HG02885 (cell line): ENCODE results near the gene CLEC12A.
"Not testable (repeated sequence)": the region's sequence is repeated elsewhere in the genome, so short reads cannot be mapped to it uniquely, and the experiment has no call there.

Experiments used
- ATAC-seq: cut with Tn5 transposase; IDR thresholded peaks from one replicate; pipeline ENCODE4 v1.9.1; 2021; ENCODE audit warnings: mild to moderate bottlenecking; ENCODE audit not compliant: unreplicated experiment, poor library complexity

CLEC12A gene

DNA sequence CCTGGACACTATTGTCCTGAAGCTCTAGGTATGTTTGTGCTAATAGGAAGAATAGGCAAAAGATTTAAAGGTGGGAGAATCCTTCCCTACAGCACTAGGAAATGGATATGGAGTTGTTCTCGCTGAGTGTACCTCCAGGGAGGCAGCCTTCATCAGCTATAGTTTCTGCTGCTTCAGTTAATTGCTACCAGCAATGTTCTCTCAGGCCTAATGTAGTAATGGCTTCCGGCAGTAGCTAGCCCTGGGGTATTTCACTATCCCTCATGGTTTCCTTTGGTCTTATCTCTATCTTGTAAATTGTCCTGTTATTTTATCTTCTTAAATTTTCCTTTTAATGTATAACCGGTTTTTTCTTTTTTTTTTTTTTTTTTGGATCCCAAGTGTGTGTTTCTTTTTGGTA, 9.3 kb upstream of the CLEC12A start:
- no peak for ATAC-seq

DNA sequence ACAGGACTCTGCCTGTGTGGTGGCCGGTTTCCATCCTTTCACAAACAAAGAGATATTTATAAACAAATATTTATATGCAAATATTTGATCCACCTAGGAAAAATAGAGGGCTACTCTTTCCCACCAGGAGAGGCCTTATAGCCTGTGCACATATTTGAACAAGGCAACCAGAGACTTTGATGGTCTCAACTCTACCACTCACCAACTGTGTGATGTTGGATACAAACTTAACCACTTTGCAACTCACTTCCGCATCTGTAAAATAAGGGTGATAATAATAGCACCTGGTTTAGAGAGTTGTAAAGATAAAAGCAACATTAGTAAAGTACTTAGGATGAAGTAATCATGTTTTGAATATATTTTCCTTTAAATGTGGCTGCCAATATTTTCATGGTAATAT, 1.5 kb upstream of the CLEC12A start:
- ATAC-seq: no peak

GRCh38 chr12:9973949-9974348, 2.7 kb downstream of the CLEC12A start:
- ATAC-seq: no peak

GRCh38 chr12:9974731-9975130, 3.5 kb downstream of the CLEC12A start:
- not testable (repeated sequence) for ATAC-seq

DNA sequence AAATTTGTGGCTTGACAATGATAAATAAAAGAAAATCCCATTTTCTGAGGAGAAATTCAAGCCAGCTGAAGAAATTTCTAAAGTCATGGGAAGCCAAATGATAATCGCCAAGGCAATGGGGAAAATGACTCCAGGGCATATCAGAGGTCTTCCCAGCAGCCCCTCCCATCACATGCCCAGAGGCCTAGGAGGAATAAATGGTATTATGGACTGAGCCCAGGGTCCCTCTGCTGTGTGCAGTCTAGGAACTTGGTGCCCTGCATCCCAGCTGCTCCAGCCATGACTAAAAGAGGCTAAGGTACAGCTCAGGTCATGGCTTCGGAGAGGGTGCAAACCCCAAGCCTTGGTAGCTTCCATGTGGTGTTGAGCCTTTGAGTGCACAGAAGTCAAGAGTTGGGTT, 4.4 kb downstream of the CLEC12A start:
- ATAC-seq: no peak

DNA sequence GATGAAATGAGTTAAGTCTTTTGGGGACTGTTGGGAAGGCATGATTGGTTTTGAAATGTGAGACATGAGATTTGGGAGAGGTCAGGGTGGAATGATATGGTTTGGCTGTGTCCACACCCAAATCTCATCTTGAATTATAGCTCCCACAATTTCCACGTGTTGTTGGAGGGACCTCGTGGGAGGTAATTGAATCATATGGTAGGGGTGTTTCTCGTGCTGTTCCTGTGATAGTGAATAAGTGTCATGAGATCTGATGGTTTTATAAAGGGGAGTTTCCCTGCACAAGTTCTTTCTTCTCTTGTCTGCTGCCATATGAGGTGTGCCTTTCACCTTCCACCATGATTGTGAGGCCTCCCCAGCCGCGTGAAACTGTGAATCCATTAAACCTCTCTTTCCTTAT, 5.4 kb downstream of the CLEC12A start:
- not testable (repeated sequence) for ATAC-seq

DNA sequence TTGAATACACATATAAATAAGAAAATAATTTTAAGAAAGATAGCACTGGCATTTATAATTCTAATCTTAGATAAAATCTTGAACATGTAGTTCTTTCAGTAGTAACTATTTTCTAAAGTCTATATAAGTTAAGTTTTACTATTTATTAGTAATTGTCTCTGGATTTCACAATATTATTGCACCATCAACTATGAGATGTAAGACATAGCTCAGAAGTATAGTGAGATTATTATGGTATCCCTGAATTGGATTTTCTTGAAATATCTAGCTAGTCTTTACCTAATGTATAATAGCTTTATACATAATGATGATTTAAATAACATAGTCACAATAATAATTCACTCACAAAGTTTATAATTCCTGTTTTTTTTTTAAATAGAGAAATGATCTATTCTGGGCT, 6.7 kb downstream of the CLEC12A start:
- no peak for ATAC-seq

DNA sequence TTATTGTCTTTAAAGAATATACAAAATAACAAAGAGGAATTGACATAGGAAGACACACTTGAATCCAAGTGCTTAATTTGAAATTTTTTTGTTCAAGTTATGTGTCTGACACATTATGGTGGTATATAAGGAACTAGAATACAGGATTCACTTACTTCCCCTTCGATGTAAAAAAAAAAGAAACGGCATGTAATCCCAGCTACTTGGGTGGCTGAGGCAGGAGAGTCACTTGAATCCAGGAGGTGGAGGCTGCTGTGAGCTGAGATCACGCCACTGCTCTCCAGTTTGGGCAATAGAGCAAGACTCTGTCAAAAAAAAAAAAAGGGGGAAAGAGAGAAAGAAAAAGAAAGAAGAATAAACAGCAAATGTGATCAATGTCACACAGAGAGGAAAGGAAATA, 8.9 kb downstream of the CLEC12A start:
- ATAC-seq: no peak

DNA sequence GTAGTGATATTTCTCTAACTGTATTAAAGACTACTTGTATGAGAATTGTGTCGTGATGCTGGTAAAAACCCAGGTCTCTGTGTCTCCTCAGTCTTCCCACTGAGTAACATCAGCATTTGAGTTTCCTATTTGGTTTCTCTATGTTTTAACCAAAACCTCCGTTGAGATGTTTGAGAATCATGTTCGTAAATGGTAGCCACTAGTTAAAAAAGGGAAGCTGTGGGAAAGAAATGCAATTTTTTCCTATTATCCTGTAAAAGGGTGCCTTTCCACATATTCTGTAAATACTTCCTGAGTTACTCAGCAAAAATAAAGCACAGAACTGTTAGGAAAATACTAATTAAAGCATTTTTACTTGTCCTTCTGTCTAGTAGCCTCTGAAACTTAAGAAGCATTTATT, 20.7 kb downstream of the CLEC12A start:
- ATAC-seq: no peak

GRCh38 chr12:9992296-9992695, 21.1 kb downstream of the CLEC12A start:
- ATAC-seq: no peak

GRCh38 chr12:9999016-9999415, 27.8 kb downstream of the CLEC12A start, which contains the start of gene CLEC1B:
CLEC1B (minus strand) TSS chr12:9999121; CDS start chr12:9999100, 21 bp downstream.
- no peak for ATAC-seq

- no peak for ATAC-seq
Observed at GRCh38 chr12:10001171-10001776, 30.1 kb downstream of the CLEC12A start.

DNA sequence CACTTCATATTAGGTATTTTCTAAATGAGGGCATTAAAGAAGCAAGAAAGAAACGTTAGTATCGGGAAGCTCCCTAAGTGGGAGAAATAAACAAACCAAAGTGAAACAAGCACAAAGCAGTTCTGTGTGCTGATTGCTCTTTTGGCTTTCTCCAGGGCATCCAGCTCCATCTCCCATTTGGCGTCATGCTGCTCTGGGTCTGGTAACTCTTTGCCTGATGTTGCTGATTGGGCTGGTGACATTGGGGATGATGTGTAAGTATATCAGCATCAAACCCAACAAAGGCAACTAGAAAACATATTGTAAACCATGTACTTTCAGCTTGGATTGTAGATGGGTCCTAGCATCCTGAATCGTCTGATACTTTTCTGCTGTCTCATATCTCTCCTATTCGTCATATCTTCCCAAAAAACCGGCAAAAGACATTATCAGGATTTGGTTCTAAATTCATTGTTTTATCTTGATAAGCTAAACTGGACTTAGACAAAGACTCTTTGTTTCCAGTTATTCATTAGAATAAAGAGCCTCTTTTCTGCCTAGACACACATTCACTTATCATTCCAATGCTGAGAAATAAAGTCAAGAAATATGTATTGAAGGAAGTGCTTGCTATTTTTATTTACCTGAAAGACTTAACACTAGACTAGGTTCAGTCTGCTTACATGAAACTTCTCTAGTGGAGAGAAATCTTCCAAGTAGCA, 41.6 kb downstream of the CLEC12A start:
- ATAC-seq: no peak

DNA sequence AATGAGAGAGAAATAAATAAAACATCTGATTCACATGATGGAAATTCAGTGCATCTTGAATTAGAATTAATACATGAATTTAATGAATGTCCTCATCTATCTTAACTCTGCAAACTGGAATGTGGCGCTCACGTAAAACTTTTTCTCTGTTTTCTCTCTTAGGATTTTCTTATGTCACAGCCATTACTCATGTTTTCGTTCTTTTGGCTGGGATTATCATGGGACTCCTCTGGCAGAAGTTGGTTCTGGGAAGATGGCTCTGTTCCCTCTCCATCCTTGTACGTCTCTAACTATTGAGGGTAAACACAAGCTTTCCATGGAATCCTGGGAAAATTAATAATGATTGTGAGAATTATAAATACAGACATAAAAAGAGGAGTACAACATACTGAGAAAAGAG, 44.2 kb downstream of the CLEC12A start:
- no peak for ATAC-seq

DNA sequence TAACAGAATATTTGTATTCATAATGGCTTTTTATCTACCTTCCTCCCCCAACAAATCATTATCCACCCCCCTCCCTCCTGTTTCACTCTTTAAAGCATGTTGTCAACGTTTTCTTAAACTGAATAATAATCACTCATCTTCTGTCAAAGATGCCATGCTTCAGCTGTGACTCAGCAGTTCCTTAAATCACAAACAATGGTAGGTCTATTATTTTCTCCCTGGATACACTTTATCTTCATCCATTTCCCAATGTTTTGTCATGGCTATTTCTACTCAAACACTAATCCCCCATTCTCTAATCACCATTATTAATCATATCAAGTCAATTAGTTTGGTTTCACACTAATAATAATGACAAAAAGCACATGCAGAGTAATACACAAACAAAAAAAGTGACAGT, 45.7 kb downstream of the CLEC12A start:
- ATAC-seq: no peak

DNA sequence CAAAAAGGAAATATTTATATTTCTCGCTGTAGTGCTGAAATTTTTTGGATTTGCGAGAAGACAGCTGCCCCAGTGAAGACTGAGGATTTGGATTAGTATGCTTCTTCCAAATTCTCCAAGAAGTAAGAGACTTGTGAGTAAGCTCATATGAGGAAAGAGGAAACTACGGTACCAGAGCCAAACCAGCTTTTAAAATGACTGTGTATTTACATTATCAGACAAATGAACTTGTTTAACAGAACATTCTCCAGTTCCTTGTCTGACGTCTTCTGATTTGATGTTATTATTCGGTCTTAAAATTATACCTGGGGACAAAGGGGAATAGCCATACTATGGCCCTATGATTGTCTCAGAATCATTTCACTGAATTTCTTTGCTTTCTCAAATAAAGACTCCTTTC, 47.2 kb downstream of the CLEC12A start:
- no peak for ATAC-seq

DNA sequence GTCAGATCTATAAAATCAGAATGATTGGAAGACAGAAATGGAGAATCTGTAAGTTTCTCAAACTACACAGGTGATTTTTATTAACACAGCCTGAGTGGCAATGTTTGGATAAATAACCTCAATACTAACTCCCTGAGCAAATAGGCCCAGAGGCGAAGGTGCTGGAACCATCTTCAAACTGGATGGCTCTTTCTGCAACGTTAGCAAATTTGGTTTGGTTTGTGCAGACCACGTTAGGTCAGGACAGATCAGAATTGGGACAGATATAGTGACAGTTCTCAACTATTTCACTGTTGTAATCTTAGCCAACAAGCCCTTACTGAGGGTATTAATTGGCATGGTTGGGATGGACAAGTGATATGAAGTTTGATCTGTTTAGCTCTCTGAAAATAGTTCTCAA, 50.1 kb downstream of the CLEC12A start:
- no peak for ATAC-seq

GRCh38 chr12:10025236-10025635, 54.0 kb downstream of the CLEC12A start:
- ATAC-seq: no peak

DNA sequence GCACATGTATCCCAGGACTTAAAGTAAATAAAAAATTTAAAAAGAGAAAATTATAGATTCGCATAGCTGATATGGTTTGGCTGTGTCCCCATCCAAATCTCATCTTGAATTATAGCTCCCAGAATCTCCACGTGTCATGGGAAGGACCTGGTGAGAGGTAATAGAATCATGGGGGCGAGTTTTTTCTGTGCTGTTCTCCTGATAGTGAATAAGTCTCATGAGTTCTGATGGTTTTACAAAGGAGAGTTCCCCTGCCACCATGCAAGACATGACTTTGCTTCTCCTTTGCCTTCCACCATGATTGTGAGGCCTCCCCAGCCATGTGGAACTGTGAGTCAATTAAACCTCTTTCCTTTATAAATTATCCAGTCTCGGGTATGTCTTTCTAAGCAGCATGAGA, 55.5 kb downstream of the CLEC12A start:
- not testable (repeated sequence) for ATAC-seq

DNA sequence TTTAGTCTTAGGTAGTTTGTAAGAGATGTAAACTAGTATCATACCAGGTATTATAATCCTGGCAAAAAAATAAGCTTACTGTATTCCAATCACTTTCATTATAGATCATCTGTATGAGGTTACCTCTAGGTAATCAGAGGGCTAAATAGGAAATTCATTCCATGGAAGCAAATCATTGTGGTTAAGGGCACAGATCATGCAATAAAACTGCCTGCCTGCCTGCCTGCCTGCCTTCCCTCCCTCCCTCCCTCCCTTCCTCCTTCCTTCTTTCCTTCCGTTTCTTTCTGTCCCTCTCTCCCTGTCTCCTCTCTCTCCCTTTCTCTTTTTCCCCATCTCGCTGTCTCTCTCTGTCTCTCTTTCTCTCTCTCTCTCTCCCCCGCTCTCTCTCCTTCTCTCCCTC, 56.1 kb downstream of the CLEC12A start:
- ATAC-seq: no peak

GRCh38 chr12:10027721-10028120, 56.5 kb downstream of the CLEC12A start:
- no peak for ATAC-seq

- no peak for ATAC-seq
Observed at GRCh38 chr12:10030446-10030845, 59.2 kb downstream of the CLEC12A start, which contains the start of gene CLEC9A. CLEC9A (plus strand) TSS chr12:10030682; CDS start chr12:10052688, 22,006 bp downstream.
